Stimulated activated CD4-positive, alpha-beta T cell treated with anti-CD3 and anti-CD28 coated beads, Interleukin-4, amount 100 ng/mL, for 48 hours (primary cell): ENCODE data around the gene TCERG1L.
"Not testable (repeated sequence)": the region's sequence is repeated elsewhere in the genome, so short reads cannot be mapped to it uniquely, and the experiment has no call there.

Experiments used
- DNase-seq, 2 donors: peaks; one replicate each; pipeline ENCODE4 v3.0.0-alpha.2; 2020; ENCODE audit warnings: low read depth in 2 of 2

TCERG1L gene

GRCh38 chr10:131184503-131184902, 127.0 kb downstream of the TCERG1L start:
- DNase-seq: no peak

- no peak for DNase-seq
Measured at GRCh38 chr10:131183546-131184045, 127.9 kb downstream of the TCERG1L start.

- DNase-seq: no peak
Measured at GRCh38 chr10:131181456-131181855, 130.1 kb downstream of the TCERG1L start.

- DNase-seq: no peak
Measured at GRCh38 chr10:131180740-131181415, 130.6 kb downstream of the TCERG1L start.

- no peak for DNase-seq
Measured at GRCh38 chr10:131180086-131180485, 131.4 kb downstream of the TCERG1L start.

- no peak for DNase-seq
Measured at GRCh38 chr10:131179361-131179760, 132.2 kb downstream of the TCERG1L start.

- DNase-seq: no peak
Measured at GRCh38 chr10:131178521-131179331, 132.8 kb downstream of the TCERG1L start.

GRCh38 chr10:131177431-131178327, 133.8 kb downstream of the TCERG1L start:
- DNase-seq: no peak

- DNase-seq: no peak
Measured at GRCh38 chr10:131176907-131177306, 134.6 kb downstream of the TCERG1L start.

GRCh38 chr10:131176324-131176723, 135.2 kb downstream of the TCERG1L start:
- not testable (repeated sequence) for DNase-seq

GRCh38 chr10:131175891-131176290, 135.6 kb downstream of the TCERG1L start:
- no peak for DNase-seq

- DNase-seq: no peak
Measured at GRCh38 chr10:131174651-131175540, 136.6 kb downstream of the TCERG1L start.

GRCh38 chr10:131174211-131174565, 137.3 kb downstream of the TCERG1L start:
- no peak for DNase-seq

GRCh38 chr10:131173484-131174210, 137.9 kb downstream of the TCERG1L start:
- DNase-seq: no peak

- no peak for DNase-seq
Measured at GRCh38 chr10:131172433-131172832, 139.1 kb downstream of the TCERG1L start.

- no peak for DNase-seq
Measured at GRCh38 chr10:131169146-131169545, 142.4 kb downstream of the TCERG1L start.

GRCh38 chr10:131168238-131168875, 143.2 kb downstream of the TCERG1L start:
- no peak for DNase-seq

GRCh38 chr10:131167036-131167860, 144.3 kb downstream of the TCERG1L start:
- no peak for DNase-seq

GRCh38 chr10:131166486-131166885, 145.0 kb downstream of the TCERG1L start:
- DNase-seq: no peak
